GM20431 (cell line): ENCODE results near the gene ATP5F1D.

Source experiments
- in situ Hi-C: fragments of 300-500 bp; cut with MseI, MboI; formaldehyde crosslinking; loops from one replicate; pipeline ENCODE4 v1.15.0; 2020; ENCODE audit warnings: low sequenced_read_pairs; ENCODE audit not compliant: unreplicated experiment

The ATP5F1D gene

DNA sequence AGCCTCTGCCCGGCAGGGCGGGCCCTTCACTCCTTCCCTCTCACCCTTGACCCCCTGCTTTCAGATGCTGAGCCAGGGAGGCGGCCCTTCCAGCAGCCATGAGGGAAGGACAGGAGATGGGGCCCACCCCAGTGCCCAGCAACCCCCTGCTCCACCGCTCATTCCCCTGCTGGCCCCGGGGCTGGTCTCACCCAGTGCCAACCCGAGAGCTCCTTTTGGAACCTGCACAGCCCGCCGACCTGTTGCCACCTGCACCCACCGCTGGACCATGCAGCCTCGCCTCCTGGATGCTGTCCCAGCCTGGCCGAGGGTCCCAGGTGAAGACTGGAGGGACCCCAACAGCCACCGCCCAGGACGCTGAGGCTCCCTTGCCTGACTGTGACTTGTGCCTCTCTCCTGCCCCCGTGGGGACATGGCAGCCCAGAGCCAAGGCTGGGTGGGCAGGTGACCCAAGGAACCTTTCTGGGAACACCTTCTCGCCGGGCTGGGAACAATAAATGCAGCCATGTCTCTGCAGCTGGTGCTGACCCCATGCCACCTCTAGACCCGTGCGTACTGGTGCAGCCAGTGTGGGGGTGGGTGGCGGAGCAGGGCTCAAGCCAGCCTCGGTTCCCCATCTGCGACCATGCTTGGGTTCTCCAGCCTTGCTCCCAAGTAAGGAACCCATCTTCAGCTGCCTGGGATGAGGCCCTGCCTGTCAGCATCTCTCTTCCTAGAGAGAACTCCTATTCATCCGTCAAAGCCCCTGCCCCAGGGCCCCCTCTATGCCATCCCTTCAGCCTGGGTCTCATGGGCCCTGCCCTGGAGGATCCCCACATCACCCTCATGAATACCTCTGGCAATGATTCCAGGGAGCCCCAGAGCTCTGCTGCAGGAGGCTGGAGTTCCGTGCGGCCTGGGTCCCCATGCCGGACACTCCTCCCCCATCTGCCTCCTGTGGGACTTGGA, 37.4 kb downstream of the ATP5F1D start:
- in situ Hi-C loops = loop anchor here (25.0 kb wide), 1 partner anchor 108 kb away; the partner anchor contains the start of gene NDUFS7

DNA sequence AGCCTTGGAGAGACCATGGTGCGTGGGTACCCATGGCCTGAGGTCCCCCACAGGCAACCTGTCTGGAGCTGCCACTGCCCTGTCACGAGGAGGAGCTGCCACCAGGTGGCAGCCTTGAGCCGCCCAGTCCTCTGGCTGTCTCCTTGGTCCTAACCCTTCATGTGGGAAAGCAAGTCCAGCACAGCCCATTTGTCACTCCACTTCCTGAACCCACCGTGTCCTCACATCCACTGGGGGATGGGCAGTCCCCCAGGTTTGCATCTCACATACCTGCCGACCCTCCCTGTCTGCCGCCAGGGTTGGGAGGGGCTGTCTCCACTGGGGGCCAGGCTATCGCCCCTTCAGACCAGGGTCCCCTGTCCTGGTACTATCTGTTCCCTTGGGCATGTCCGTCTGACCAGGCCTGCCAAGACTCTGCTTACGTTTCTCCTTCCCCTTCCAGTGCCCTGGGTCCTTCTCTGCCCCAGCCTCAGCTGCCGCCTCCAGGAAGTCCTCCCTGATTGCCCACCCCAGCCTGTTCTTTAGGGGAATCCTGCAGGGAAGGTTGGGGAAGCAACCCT, 38.3 kb downstream of the ATP5F1D start:
- in situ Hi-C loops = loop anchor here (25.0 kb wide), 1 partner anchor 107 kb away; the partner anchor contains the start of gene NDUFS7

DNA sequence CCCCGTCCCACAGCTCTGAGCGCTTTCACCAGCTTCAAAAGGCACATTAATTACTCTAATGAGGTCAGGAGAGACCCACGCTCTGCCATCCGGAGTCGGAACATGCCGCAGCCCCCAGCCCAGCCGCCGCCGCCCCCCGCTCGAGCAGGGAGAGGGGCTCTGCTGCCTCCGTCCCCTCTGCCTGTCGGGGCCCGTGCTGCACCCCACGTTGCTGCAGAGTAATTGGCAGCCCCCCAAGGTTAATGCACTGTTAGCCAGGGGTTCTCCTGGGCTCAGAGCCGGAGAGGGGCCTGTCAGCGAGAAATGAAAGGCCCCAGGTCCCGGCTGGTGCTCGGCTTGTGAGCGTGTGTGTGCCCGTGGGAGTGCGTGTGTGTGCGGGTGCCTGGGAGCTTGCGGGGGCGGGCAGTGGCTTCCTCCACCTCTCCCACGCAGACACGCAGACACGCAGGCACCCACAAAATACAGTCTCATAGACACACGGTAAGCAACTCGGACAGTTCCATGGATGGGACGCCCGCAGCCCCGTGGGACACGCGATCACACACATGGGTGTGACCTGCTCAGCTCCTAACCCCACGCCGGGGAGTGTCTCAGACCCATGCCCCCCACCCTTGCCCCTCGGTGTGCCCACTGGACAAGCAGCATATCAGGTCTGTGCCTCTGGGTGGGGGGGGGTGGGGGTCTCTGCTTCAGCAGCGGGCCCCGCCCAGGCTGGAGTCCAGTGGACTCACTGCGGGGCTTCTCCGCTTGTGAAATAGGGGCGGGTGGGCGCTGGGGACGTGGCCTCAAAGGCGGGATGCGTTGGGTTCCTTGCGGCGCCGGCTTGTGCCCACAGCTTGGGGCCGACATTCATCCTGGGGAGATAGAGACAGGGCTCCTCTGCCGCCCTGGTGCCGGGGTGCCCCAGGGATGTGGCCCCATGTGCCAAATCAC, 39.4 kb downstream of the ATP5F1D start:
- in situ Hi-C loops = loop anchor here (25.0 kb wide), 1 partner anchor 106 kb away; the partner anchor contains the start of gene NDUFS7

DNA sequence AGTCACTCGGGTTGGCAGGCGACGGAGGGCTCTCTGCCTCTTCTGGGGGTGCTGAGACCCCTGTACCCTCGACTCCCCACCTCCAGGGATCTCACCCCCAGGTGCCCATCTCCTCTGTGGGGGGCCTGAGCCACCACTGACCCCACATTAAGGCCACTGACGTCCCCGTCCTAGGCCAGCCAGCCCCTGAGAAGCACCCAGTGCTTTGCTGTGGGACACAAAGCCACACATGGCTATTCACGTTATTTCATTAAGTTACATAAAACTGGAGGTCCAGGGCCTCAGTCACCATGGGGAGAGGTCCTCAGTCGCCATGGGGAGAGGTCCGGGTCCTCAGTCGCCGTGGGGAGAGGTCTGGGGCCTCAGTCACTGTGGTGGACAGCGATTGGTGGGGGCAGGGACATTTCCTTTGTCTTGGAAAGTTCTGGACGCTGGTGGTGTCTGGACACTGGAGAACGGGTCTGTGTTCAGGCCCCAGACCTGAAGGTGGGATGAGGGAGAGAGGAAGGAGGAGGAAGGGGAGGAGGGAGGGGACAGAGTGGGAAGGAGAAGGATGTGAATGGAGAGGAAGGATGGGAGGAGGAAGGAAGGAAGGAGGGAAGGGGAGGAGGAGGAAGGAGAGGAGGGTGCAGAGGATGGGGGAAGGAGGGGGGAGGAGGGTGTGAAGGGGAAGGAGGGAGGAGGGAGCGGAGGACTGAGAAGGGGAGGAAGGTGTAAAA, 40.2 kb downstream of the ATP5F1D start:
- in situ Hi-C loops = loop anchor here (25.0 kb wide), 1 partner anchor 106 kb away; the partner anchor contains the start of gene NDUFS7

DNA sequence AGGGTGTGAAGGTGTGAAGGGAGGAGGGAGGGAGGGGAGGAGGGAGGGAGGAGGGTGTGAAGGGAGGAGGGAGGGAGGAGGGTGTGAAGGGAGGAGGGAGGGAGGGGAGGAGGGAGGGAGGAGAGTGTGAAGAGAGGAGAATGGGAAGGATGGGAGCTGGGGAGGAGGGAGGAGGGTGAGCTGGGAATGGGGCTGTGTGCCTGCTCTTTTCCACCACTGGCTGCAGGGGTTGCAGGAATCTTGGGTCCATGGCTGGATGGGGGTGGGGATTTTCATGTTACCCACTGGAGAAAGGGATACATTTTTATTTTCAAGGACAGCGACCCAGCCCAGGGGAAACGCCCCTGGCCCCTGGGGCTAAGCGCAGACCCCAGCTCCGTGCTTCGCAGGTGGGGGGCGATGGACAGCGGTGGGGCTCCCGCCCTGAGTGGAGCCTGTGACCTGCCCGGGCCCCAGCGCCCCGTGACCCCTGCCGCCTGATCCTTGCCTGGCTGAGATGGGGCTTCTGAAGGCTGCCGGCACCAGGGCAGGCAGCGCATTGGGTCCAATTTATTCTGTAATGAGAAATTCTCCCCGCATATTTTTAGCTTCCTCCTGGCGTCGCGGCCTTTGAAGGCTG, 41.1 kb downstream of the ATP5F1D start:
- in situ Hi-C loops = loop anchor here (25.0 kb wide), 1 partner anchor 105 kb away; the partner anchor contains the start of gene NDUFS7

DNA sequence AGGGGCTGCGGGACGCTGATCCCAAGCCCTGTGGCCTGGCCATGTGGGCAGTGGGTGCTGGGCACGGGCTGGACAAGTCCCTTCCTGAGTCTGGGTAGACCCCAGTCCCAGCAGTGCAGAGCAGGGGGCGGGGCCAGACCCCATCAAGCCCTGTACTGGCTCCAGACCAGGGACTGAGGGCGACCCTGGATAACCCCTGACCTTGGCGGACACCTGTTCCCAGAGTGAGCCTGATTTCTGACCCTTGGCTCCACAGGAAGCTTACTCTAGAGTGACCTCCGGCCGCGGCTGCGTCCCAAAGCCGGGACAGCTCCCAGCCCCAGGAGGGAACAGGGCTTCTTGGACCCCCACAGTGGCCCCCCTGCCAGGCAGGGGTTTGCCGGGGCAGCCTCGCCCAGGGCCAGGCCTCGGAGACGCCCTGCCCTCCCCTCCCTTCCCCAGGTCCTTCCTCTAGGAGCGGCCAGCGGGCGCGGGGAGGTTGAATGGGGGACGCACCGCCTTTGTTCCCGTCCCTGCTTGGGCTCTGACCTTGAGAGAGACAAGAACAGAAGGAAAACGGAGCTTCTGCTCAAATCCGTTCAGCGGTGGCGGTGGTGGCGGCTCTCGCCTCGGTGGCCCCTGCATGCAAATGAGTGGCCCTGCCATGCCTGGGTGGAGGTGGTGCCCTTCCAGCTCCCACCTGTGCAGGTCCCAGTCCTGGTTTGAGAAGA, 41.8 kb downstream of the ATP5F1D start:
- in situ Hi-C loops = loop anchor here (25.0 kb wide), 1 partner anchor 104 kb away; the partner anchor contains the start of gene NDUFS7

DNA sequence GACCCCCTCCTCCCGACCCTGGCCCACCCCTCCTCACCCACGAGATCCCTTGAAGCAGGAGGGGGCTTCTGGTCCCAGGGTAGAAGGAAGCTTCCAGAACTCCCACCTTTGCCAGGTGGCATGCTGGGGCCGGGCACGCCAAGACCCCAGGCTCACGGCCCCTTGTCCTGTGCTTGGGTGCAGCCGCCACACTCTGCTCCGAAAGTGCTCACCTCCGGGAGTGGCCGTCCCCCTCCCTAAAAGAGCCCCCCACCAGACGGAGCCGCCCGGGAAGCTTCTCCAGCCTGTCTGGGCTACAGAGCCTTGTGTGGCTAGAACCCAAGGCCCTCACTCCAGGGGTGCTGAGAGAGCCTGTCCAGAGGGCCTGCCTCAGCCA, 42.4 kb downstream of the ATP5F1D start:
- in situ Hi-C loops = loop anchor here (25.0 kb wide), 1 partner anchor 103 kb away; the partner anchor contains the start of gene NDUFS7

DNA sequence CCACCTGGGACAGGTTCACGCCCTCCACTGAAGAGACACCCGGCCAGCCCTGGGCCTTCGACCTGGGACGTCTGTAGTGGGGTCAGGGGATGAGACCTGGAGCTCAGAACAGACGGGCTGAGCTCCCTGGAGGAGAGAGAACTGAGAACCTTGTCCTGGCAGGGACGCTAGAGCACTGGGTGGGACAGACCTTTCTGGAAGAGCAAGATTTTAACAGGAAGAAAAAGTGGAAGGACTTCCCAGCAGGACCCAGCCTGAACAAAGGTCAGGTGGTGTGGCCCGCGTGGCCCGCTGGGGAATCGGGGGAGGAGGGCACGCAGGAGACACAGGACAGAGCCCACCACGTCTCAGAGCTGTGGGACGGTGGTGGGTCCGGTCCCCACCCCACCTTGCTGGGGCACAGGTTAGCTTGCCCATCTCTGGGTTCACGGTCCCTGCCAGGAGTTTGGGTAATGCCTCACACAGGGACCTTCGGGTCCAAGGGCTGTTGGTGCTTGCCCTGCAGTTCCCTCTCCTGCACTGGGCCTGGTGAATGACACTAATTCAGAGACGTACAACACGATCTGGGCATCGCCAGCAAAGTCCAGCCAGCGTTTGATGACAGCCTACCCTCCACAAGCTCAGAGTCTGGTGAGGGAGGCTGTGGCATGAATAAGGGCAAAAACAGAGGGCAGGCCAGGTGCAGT, 42.9 kb downstream of the ATP5F1D start:
- in situ Hi-C loops = loop anchor here (25.0 kb wide), 1 partner anchor 103 kb away; the partner anchor contains the start of gene NDUFS7

DNA sequence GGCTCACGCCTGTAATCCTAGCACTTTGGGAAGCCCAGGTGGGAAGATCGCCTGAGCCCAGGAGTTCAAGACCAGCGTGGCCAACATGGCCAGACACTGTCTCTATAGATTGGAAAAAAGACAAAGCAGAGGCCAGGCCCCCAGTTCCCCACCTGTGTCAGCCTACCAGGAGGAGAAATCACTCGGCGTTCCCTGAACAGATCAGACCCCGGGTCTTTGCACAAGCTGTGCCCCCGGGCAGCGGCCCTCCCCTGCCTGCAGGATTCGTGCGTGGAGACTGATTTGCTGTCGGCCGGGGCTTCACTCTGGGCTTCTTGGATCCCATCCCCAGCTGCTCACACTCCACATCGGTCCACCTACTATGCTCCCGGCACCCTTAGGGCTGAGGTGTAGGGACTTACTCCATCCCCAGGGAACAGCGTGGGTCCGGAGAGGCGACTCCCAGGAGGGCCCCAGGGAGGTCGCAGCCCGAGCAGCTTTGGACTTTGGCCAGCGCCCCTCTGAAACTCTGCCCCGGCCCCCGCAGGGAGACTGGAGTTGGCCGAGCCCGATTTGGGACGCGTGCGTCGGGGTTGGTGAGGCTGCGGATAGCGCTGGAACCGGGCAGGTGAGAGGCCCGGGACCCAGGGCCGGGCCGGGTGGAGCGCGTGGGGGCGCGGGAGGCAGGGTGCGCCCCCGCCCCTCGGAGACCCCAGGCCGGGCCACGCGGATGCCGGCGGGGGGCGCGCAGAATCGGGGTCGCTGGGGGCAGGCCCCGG, 43.6 kb downstream of the ATP5F1D start:
- in situ Hi-C loops = loop anchor here (25.0 kb wide), 1 partner anchor 102 kb away; the partner anchor contains the start of gene NDUFS7

DNA sequence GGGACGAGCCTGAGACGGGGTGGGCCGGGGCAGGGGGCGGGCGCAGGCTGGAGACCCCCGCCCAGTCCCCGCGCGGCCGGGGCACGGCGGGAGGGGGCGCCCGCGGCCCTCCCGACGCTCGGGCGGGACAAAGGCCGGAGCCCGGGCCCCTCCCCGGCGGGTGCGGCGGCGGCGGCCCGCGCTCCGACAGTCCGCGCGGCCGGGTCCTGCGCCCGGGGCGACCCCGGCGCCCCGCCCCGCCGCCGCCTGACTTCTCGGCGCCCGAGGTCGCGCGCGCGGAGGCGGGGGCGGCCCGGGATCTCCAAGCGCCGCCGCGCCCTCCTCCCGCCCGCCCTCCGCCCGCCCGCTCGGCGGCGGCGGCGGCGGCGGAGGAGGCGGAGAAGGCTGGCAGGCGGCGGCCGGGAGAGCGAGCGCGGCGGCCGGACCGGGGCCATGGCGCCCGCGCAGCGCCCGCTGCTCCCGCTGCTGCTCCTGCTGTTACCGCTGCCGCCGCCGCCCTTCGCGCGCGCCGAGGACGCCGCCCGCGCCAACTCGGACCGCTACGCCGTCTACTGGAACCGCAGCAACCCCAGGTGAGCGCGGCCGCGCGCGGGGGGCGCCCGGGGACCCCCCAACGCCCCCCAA, 44.3 kb downstream of the ATP5F1D start, which contains the start of gene EFNA2:
EFNA2 (plus strand) TSS at position 137 of the 624 bp plus-strand sequence; CDS start at position 433, 296 bp downstream.
- in situ Hi-C loops = loop anchor here (25.0 kb wide), 1 partner anchor 101 kb away; the partner anchor contains the start of gene NDUFS7

DNA sequence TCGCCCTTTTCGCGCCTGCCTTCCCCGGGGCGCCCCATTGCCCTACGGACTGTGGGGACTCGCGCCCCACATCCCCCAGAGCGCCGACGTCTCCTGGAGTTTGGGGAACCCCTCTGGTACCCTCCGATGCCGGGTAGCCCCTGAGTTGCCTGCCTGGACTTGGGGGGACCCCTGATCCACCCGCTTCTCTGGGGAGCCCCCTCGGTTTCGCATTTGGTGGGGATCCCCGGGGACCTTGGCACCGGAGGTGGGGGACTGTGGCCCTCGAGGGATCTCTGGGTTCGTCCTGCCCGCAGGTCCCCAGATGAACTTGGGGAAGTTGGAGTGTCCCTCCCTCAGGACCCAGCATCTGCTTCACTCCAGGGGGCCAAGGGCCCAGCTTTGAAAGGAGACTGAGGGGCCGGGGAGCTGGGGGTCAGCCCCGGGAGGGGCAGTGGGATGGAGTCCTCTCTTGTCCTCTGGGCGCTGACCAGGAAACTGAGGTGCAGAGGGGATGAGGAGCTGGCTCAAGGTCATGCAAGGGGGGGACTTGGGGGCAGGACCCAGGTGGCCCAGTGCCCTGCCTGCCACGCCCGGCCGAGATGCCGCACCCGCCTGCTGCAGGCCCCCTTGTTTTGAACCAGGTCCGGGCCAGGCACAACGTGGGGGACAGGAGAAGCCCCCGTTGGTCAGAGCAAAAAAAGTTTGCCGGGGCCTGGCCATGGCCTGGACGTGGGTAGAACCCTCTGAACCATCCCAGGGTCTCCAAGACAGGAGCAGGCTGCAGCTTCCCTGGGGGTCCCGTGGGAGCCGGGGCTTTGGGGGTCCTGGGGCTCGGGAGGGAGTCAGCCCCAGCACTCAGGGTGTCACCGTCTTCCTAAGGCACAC, 45.2 kb downstream of the ATP5F1D start:
- in situ Hi-C loops = loop anchor here (25.0 kb wide), 1 partner anchor 101 kb away; the partner anchor contains the start of gene NDUFS7

DNA sequence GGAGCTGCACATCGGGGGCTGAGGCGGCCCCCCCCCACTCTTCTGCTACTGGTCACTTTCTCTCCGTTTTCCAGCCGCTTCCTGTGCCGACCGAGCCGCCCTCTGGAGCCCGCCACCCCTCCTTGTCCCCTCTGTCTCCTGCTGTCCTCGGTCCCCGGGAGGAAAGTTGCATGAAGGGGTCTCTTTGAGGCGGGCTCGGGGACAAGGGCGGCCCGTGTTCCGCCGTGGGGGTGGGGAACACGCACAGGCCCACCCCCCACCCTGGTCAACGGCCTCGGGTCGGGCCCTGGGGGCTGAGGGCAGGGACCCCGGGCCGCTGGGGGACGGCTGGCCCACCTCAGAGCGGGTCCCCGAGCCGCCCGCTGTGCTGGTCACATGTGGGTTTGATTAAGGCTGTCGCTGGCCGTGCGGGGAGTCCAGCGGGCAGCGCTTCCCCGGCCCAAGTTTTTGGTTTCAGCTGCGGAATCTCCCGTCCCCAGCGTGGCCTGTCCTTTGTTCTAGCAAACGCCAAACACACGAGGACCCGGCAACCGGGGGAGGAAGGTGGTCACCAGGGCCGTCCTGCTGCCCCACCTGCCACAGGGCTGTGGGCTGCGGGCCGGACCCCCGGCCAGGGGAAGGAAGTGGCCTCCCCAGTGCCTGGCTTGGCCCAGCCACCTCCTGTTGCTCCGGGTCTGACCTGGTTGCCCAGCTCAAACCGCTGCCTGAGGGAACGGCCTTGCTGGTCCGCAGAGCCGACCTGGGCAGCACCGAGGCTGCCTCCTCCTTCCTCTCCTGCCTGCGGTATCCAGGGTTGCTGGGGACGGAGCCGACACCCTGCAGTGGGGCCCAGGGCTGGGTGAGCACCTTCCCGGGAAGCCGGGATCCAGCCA, 46.0 kb downstream of the ATP5F1D start:
- in situ Hi-C loops = loop anchor here (25.0 kb wide), 1 partner anchor 100 kb away; the partner anchor contains the start of gene NDUFS7

DNA sequence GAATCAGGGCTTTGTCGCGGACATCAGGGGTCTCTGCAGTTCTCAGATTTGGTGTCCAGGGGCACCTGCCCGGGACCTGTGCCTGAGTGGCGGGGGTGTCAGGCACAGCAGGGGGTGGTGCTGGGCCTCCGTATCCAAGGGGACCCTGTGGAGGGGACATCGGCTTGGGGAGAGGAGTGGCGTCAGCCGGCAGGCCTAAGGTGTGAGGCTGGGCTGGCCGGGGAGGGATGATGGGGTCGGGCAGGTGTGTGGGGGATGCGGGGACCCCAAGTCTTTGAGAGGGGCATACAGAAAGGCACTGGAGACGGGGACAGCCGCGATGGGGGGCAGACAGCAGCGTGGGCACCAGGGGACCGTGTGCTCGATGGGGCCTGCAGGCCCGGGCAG, 46.7 kb downstream of the ATP5F1D start:
- in situ Hi-C loops = loop anchor here (25.0 kb wide), 1 partner anchor 99 kb away; the partner anchor contains the start of gene NDUFS7
